ENCODE data around the gene EP400. TPM values are rescaled to one million over a fixed set of nuclear protein-coding genes. Genes with fewer than 3 reads are reported as not detected.
"Not testable (repeated sequence)": the region's sequence is repeated elsewhere in the genome, so short reads cannot be mapped to it uniquely, and the experiment has no call there.

EP400 gene
- total RNA-seq, 1 donor from 2014 or later: 41.4 TPM

DNA sequence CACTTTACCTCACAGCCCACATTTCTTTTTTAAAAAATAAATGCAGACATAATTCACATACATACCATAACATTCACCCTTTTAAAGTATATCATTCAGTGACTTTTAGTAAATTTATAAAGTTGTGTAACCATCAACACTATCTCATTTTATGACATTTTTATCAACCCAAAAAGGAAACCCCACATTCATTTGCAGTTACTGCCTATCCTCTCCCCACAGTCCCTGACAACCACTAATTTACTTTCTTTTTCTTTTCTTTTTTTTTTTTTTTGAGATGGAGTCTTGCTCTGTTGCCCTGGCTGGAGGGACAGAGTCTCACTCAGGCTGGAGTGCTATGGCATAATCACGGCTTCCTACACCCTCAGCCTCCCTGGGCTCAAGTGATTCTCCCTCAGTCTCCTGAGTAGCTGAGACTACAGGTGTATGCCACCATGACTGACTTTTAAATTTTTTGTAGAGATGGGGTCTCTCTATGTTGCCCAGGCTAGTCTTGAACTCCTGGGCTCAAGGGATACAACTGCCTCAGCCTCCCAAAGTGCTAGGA is 1.5 kb upstream of the EP400 start:
- H3K4me3 ChIP-seq: no peak overlapping the region
- no peaks in the 10 kb centered on the region for H3K27me3 ChIP-seq
- H3K4me1 ChIP-seq: peaks cover 18% of the 10 kb centered on the region
- TF ChIP-seq, protein P1, sequence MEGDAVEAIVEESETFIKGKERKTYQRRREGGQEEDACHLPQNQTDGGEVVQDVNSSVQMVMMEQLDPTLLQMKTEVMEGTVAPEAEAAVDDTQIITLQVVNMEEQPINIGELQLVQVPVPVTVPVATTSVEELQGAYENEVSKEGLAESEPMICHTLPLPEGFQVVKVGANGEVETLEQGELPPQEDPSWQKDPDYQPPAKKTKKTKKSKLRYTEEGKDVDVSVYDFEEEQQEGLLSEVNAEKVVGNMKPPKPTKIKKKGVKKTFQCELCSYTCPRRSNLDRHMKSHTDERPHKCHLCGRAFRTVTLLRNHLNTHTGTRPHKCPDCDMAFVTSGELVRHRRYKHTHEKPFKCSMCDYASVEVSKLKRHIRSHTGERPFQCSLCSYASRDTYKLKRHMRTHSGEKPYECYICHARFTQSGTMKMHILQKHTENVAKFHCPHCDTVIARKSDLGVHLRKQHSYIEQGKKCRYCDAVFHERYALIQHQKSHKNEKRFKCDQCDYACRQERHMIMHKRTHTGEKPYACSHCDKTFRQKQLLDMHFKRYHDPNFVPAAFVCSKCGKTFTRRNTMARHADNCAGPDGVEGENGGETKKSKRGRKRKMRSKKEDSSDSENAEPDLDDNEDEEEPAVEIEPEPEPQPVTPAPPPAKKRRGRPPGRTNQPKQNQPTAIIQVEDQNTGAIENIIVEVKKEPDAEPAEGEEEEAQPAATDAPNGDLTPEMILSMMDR (IDR thresholded peaks at IDR 0.05): no peak
- ATAC-seq: no peak
- no peaks in the 10 kb centered on the region for H3K9me3 ChIP-seq
- peak overlapping the region; percentile 61 for H3K27ac ChIP-seq
- intact Hi-C loops (cut with DNase I): no loop called here
- no peak for DNase-seq
- H3K36me3 ChIP-seq: peaks cover 3% of the 10 kb centered on the region

DNA sequence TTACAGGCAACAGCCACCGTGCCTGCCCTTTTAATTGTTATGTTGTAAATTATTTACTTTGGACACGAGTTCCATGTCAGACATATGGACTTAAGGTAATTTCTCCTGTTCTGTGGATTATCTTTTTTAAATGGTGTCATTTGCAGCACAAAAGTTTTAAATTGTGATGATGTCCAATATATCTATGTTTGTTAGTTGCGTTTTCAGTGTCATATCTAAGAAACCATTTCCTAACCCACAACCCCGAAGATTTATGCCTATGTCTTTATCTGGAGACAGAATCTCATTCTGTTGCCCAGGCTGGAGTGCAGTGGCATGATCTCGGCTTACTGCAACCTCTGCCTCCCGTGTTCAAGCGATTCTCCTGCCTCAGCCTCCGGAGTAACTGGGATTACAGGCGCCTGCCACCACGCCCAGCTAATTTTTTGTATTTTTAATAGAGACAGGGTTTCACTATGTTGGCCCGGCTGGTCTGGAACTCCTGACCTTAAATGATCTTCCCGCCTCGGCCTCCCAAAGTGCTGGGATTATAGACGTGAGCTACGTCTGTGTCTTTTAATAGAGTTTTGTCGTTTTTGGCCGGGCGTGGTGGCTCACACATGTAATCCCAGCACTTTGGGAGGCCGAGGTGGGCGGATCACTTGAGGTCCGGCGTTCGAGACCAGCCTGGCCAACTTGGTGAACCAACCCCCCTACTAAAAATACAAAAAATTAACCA is 870 bp upstream of the EP400 start:
- H3K27ac ChIP-seq: peak overlapping the region; percentile 61
- H3K9me3 ChIP-seq; intact Hi-C loops (cut with DNase I); ATAC-seq; H3K36me3 ChIP-seq; H3K27me3 ChIP-seq; DNase-seq: not testable (repeated sequence)
- H3K4me1 ChIP-seq: peaks cover 18% of the 10 kb centered on the region
- H3K4me3 ChIP-seq: peak overlapping the region; percentile 90

DNA sequence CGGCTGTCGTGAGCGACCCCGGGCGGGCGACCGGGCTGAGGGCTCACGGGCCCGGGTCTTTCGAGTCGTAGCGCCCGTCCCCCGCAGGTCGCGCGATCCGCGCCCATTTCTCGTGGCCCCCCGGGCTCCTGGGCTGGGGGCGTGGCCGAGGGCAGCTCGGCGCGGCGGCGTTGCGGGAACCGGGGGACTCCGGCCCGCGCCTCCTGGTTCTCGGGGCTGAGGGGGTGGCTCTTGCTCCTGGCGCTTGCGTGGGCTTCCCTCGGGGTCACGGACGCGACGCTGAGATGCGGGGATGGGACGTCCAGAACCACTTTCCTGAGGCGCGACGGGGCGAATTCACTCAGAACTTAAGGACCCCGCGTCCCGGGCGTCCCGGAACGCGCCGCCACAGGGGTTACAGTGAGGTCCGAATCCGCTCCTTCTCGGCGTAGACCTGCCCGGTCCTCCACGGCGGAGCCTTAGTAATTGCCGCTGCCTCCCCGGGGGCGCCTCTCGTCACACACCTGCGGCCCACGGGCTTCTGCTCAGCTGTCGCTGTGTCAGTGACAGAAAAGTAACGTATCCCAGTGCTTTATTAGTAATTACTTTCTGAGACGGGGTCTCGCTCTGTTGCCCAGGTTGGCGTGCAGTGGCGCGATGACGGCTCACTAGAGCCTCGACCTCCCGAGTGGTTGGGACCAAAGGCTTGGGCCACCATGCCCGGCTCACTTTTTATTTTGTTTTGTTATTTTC is 606 bp downstream of the EP400 start:
- Histone ChIP-seq H3K4me1 (peaks cover 18% of the 10 kb centered on the region), H3K36me3 (no peaks in the 10 kb centered on the region), H3K27ac (peak overlapping the region; percentile 77), H3K27me3 (no peaks in the 10 kb centered on the region), H3K4me3 (peak overlapping the region; percentile 90), H3K9me3 (no peaks in the 10 kb centered on the region)
- DNase-seq (peak; percentile 75), ATAC-seq (peak; percentile 10)
- intact Hi-C loops (cut with DNase I): no loop called here
- TF ChIP-seq, protein P1 (IDR thresholded peaks at IDR 0.05): no peak

DNA sequence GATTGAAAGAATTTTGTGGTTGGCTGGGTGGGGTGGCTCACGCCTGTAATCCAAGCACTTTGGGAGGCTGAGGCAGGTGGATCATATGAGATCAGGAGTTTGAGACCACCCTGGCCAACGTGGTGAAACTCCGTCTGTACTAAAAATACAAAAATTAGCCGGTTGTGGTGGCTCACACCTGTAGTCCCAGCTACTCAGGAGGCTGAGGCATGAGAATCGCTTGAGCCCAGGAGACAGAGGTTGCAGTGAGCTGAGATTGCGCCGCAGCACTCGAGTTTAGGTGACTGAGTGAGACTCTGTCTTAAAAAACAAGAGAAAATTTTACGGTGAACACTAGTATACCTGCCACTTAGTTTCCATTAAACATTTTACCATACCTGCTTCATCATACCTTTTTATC is 4.1 kb downstream of the EP400 start:
- H3K9me3 ChIP-seq; H3K27me3 ChIP-seq; H3K27ac ChIP-seq; H3K4me3 ChIP-seq; H3K36me3 ChIP-seq; intact Hi-C loops (cut with DNase I); DNase-seq; ATAC-seq: not testable (repeated sequence)
- peaks cover 33% of the 10 kb centered on the region for H3K4me1 ChIP-seq

DNA sequence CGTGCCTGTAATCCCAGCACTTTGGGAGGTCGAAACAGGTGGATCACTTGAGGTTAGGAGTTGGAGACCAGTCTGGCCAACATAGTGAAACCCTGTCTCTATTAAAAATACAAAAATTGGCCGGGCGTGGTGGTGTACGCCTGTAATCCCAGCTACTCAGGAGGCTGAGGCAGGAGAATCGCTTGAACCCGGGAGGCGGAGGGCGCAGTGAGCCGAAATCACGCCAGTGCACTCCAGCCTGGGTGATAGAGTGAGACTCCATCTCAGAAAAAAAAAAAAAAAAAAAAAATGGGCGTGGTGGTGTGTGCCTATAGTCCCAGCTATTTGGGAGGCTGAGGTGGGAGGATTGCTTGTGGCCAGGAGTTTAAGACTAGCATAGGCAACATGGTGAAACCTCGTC is 4.7 kb downstream of the EP400 start:
- H3K36me3 ChIP-seq; H3K27ac ChIP-seq; H3K9me3 ChIP-seq; H3K27me3 ChIP-seq; DNase-seq; ATAC-seq; H3K4me3 ChIP-seq; intact Hi-C loops (cut with DNase I): not testable (repeated sequence)
- H3K4me1 ChIP-seq: peaks cover 40% of the 10 kb centered on the region

DNA sequence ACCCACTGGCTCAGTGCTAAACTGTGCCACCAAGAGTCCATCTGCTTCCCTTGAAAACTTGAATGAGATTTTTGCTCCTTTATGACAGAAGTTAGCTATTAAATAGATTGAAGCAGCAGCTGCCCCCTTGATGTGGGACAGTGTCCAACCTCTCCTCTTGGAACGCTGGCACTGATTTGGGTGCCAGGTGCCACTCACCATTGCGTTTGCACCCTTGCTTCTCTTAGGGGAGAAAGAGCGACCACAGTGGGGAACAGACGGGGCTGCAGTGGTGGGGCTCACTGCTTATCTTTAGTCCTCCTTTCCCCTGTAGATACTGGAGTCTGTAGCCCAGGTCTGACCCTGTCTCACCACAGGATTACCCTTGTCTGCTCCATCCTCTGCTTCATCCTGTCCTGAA is 9.4 kb downstream of the EP400 start:
- no peaks in the 10 kb centered on the region for H3K27me3 ChIP-seq
- H3K27ac ChIP-seq: no peak overlapping the region
- TF ChIP-seq, protein P1 (IDR thresholded peaks at IDR 0.05): no peak
- H3K4me3 ChIP-seq: no peak overlapping the region
- no peaks in the 10 kb centered on the region for H3K9me3 ChIP-seq
- no peak for DNase-seq
- H3K4me1 ChIP-seq: peaks cover 28% of the 10 kb centered on the region
- intact Hi-C loops (cut with DNase I): no loop called here
- ATAC-seq: no peak
- H3K36me3 ChIP-seq: peaks cover 14% of the 10 kb centered on the region

Measured in upper lobe of right lung (tissue), 1 donor.